HG03175 (cell line): ENCODE results near the gene ZNF74.
"Not testable (repeated sequence)": the region's sequence is repeated elsewhere in the genome, so short reads cannot be mapped to it uniquely, and the experiment has no call there.

ENCODE experiments used
- ATAC-seq: cut with Tn5 transposase; IDR thresholded peaks from one replicate; pipeline ENCODE4 v1.9.1; 2021; ENCODE audit warnings: mild to moderate bottlenecking, moderate library complexity; ENCODE audit not compliant: unreplicated experiment

ZNF74 gene

DNA sequence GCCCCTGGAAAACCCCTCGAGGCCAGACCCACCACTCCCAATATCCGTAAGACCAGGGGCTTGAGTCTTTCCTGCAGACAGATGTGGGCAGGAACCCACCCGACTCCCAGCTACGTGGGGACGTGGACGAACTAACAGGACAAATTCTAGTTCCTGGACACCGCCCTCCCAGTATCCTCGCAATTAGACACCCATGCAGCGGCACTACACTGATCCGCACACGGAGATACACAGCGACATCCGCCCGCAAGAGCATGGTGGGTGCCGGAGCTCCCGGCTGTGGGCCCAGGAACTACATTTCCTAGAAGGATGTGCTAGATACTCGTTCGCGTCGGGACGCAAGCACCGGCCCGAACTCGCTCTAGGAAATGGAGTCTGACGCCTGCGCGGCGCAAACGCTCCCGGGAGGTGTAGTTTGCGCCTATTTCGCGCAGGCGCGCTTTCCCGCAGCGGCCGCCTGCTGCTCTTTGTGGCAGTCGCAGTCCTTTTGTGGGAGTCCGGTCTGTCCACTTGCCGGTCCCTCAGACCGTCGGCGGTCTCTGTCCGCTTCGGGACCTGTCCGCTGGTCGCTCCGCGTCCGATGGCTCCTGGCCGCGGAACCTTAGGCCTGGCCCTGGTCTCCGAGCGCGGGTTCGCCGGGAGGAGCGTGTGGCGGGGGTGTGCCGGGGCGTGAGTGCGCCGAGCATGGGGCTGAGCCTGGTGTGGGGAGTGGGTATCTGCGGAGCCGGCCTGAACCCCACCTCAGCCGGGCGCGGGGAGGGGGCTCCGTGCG, at the start of gene ZNF74:
Gene ZNF74 (plus strand): TSS at position 447 of the 772 bp plus-strand sequence. CDS start 478 bp downstream, outside the sequence.
- peak; percentile 64 for ATAC-seq

DNA sequence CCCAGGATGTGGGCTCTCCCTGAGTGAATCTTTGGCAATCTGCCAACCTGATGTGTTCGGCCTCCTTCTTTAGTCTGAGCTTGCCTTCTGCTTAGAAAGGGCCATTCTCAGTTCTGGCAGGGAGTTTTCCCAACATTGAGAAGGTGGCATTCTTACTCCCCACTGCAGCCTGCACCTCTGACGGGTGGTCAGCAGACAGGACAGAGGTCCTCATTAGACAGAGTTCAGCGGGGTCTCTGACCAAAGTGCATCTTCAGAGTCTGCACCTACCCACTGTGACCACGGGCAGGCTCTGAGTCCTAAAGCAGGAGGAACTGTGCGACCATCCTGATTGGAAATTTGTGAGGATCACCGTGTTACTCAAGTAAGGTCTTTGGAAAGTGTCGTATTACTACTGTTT, 47.4 kb upstream of the ZNF74 start:
- not testable (repeated sequence) for ATAC-seq

DNA sequence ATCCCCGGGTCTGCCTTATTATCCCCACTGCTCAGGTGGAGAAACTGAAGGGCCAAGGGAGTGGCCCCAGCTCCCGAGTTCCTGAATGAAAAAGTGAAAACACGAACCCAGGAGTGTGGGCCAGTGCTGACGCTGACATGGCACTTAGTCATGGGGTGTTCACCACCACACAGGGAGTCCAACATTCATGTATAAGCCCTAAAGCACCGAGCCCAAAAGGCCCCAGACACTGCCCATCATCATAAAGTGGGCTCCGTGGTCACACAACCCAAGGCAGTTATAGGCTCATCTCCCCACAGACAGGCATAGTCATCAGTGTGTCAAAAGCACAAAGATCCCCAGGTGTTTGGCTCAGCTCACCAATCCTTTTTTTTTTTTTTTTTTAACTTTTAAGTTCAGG, 41.4 kb upstream of the ZNF74 start:
- ATAC-seq = not testable (repeated sequence)

DNA sequence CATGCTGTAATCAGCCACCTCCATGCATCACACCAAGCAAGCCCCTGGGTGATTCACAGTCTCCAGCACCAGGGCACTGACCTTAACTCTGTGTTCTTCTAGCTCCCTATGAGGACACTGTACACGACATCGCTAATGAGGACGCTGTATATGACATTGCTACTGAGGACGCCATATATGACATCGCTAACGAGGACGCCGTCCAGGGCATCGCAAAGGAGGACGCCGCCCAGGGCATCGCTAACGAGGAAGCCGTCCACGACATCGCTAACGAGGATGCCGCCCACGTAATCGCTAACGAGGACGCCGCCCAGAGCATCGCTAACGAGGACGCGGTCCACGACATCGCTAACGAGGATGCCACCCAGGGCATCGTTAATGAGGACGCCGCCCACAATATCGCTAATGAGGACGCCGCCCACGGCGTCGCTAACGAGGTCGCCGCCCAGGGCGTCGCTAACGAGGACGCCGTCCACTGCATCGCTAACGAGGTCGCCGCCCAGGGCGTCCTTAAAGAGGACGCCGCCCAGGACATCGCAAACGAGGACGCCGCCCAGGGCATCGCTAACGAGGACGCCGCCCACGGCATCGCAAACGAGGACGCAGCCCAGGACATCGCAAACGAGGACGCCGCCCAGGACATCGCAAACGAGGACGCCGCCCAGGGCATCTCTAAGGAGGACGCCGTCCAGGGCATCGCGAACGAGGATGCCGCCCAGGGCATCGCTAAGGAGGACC, 39.5 kb upstream of the ZNF74 start:
- ATAC-seq = no peak

DNA sequence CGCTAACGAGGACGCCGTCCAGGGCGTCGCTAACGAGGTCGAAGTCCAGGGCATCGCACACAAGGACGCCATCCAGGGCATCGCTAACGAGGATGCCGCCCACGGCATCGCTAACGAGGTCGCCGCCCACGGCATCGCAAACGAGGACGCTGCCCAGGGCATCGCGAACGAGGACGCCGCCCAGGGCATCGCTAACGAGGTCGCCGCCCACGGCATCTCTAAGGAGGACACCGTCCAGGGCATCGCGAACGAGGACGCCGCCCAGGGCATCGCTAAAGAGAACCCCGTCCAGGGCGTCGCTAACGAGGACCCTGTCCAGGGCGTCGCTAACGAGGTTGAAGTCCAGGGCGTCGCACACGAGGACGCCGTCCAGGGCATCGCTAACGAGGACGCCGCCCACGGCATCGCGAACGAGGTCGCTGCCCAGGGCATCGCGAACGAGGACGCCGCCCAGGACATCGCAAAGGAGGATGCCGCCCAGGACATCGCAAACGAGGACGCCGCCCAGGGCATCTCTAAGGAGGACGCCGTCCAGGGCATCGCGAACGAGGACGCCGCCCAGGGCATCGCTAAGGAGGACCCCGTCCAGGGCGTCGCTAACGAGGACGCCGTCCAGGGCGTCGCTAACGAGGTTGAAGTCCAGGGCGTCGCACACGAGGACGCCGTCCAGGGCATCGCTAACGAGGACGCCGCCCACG, 37.9 kb upstream of the ZNF74 start:
- not testable (repeated sequence) for ATAC-seq

DNA sequence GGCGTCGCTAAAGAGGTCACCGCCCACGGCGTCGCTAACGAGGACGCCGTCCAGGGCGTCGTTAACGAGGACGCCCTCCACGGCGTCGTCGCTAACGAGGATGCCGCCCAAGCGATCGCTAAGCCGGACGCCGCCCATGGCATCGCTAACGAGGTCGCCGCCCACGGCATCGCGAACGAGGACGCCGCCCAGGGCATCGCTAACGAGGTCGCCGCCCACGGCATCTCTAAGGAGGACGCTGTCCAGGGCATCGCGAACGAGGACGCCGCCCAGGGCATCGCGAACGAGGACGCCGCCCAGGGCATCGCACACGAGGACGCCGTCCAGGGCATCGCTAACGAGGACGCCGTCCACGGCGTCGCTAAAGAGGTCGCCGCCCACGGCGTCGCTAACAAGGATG, 37.0 kb upstream of the ZNF74 start:
- ATAC-seq = not testable (repeated sequence)

DNA sequence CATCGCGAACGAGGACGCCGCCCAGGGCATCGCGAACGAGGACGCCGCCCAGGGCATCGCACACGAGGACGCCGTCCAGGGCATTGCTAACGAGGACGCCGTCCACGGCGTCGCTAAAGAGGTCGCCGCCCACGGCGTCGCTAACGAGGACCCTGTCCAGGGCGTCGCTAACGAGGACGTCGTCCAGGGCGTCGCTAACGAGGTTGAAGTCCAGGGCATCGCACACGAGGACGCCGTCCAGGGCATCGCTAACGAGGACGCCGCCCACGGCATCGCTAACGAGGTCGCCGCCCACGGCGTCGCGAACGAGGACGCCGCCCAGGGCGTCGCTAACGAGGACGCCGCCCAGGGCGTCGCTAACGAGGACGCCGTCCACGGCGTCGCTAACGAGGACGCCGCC, 36.0 kb upstream of the ZNF74 start:
- ATAC-seq = not testable (repeated sequence)

DNA sequence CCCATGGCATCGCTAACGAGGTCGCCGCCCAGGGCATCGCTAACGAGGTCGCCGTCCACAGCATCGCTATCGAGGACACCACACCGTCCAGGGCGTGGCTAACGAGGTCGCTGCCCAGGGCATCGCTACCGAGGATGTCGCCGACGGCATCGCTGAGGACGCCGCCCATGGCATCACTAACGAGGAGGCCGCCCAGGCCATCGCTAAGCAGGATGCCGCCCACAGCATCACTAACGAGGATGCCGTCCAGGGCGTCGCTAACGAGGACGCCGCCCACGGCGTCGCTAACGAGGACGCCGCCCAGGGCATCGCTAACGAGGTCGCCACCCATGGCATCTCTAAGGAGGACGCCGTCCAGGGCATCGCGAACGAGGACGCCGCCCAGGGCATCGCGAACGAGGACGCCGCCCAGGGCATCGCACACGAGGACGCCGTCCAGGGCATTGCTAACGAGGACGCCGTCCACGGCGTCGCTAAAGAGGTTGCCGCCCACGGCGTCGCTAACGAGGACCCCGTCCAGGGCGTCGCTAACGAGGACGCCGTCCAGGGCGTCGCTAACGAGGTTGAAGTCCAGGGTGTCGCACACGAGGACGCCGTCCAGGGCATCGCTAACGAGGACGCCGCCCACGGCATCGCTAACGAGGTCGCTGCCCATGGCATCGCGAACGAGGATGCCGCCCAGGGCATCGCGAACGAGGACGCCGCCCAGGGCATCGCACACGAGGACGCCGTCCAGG, 35.3 kb upstream of the ZNF74 start:
- not testable (repeated sequence) for ATAC-seq

DNA sequence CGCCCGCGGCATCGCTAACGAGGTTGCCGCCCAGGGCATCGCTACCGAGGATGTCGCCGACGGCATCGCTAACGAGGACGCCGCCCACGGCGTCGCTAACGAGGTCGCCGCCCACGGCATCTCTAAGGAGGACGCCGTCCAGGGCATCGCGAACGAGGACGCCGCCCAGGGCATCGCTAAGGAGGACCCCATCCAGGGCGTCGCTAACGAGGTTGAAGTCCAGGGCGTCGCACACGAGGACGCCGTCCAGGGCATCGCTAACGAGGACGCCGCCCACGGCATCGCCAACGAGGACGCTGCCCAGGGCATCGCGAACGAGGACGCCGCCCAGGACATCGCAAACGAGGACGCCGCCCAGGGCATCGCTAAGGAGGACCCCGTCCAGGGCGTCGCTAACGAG, 33.7 kb upstream of the ZNF74 start:
- ATAC-seq = not testable (repeated sequence)

DNA sequence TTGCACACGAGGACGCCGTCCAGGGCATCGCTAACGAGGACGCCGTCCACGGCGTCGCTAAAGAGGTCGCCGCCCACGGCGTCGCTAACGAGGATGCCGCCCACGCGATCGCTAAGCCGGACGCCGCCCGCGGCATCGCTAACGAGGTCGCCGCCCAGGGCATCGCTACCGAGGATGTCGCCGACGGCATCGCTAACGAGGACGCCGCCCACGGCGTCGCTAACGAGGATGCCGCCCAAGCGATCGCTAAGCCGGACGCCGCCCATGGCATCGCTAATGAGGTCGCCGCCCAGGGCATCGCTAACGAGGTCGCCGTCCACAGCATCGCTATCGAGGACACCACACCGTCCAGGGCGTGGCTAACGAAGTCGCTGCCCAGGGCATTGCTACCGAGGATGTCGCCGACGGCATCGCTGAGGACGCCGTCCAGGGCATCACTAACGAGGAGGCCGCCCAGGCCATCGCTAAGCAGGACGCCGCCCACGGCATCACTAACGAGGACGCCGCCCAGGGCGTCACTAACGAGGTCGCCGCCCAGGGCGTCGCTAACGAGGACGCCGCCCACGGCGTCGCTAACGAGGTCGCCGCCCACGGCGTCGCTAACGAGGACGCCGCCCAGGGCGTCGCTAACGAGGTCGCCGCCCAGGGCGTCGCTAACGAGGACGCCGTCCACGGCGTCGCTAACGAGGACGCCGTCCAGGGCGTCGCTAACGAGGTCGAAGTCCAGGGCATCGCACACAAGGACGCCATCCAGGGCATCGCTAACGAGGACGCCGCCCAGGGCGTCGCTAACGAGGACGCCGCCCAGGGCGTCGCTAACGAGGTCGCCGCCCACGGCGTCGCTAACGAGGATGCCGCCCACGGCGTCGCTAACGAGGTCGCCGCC, 32.8 kb upstream of the ZNF74 start:
- not testable (repeated sequence) for ATAC-seq

DNA sequence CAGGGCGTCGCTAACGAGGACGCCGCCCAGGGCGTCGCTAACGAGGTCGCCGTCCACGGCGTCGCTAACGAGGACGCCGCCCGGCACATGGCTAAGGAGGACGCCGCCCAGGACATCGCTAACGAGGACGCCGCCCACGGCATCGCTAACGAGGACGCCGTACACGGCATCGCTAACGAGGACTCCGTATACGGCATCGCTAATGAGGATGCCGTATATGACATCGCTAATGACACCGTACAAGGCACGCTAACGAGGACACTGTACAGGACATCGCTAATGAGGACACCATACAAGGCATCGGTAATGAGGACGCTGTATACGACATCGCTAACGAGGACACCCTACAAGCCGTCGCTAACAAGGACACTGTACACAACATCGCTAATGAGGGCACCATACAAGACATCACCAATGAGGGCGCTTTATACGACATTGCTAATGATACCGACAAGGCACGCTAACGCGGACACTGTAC, 32.2 kb upstream of the ZNF74 start:
- ATAC-seq = not testable (repeated sequence)

DNA sequence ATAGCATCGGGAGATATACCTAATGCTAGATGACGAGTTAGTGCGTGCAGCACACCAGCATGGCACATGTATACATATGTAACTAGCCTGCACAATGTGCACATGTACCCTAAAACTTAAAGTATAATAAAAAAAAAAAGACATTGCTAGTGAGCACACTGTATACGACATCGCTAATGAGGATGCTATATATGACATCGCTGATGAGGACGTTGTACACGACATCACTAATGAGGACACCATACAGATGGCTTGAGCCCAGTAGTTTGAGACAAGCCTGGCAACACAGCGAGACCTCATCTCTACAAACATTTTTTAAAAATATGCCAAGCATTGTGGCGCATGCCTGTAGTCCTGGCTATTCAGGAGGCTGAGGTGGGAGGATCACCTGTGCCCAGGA, 31.5 kb upstream of the ZNF74 start:
- not testable (repeated sequence) for ATAC-seq

DNA sequence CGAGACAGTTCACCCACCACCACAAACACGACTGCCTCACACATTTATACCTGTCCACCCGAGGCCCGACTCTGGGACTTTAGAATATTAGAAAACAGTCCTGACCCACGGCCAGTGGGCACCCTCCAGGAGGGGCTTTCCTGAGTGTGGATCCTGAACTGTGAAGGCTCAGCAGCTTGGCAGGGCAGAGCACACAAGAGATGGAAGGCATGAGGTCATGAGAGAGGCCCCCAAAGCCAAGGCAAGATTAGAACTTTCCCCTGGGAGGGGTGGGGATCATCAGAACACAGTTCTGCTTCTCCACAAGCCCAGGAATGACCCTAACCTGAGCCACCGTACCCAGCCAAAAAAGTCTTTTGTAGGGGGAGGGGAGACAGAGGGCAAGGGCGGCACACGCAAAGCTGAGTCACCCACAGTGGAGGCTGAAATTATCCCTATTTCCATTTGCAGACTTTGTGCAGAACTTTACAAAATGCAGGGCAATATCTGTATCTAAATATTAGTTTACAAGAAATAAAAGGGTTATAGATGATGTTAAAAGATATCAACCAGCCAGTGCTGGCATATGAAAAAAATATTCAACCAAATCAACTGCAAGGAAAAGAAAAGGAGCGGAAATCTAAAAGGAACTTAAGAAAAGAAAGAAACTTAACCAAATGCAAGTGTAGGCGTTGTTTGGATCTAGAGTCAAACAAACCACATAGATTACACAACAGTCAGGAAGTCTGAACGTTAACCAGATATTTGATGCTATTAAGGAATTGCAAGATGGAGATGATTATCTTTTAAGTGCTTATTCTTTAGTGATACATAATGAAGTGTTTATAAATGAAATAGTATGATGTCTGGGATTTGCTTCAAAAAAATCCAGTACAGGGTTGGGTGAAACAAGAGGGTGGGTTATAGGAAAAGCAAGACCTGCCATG, 29.4 kb upstream of the ZNF74 start:
- ATAC-seq = not testable (repeated sequence)

DNA sequence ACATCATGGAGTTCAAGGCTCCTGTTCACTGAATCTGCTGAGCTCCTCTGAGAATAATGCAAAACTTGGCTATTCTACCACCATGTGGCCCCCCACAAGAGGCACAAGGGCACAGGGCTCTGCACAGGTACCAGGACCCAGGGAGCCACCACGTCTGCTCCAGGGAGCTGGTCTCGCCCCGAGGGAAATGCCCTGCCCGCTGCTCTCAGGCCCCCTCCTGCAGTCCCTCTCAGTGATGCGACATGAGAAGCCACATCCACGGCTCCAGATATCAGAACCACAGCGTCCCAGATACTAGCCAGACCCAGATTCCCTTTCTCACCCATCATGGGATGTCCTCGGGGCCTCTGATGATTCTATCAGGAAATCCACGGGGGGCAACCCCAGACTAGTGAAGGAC, 27.1 kb upstream of the ZNF74 start:
- not testable (repeated sequence) for ATAC-seq

DNA sequence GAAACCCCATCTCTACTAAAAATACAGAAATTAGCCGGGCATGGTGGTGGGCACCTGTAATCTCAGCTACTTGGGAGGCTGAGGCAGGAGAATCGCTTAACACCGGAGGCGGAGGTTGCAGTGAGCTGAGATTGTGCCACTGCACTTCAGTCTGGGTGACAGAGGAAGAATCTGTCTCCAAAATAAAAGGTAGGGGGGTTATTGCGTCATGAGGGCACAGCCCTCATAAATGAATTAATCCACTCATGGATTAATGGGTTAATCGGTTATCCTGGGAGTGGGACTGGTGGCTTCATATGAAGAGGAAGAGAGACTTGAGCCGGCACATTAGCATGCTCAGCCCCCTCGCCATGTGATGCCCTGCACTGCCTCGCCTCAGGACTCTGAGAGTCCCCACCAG, 25.1 kb upstream of the ZNF74 start:
- ATAC-seq = not testable (repeated sequence)

DNA sequence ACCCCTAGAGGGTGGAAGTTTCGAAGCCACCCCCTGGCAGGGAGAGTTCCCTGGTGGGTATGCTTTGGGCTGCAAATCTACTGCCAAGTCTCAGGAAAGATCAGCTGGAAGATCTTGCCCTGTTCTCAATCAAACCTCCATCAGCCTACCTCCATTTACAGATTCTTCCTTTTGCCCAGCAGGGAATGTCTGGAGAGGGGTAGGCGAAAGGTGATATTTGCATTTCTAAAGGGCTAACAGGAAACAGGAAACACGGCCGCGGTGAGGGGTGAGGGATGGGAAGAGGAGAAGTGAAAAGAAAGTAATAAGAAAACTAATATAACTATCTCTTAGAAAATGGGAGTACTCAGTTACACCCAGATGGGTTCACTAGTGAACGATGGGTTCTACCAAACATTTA, 22.3 kb upstream of the ZNF74 start:
- not testable (repeated sequence) for ATAC-seq

DNA sequence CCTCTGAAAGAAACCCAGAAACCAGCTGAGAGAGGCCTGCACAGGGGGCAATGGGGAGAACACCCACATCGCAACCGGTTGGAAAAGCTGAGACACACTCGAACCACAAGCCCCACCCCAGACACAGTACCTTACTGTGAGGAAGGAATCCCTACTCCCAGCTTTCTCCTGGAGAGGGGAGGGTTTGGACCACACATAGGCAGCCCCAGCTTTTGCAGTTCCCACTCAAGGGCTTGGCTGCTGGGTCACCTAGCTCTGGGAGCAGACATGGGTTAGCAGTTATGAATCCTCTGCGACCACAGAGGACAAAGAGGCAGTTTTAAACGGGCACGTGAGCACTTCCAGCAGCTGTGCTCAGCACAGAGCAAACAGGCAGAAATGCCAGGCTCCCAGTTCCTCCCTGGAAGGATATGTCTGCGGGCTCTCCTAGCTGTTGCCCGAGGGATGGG, 21.5 kb upstream of the ZNF74 start:
- ATAC-seq = not testable (repeated sequence)

DNA sequence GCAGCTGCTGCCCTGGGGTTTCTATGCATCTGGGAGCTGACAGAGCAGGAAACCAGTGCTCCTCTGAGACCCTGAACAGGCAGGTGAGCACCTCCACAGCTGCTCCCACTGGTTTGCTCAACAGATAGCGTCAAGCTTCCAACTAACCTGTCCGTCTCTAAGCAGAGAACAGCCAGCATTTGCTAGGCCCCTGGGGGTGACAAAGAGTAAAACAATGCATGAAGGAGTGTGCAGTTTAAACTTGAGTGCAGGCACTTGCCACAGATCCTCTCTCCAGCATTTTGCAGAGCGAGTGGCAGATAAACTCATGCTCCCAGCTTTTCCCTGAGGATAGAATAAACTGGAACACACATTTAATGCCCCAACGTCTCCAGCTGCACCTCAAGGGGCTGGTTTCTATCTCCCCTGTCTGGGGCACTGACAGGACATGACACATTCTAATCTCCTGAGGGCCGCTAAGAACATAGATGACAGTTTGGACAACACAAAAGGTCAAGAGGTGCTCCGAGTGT, 20.7 kb upstream of the ZNF74 start:
- not testable (repeated sequence) for ATAC-seq
